NCI-H226 (cell line): ENCODE measurements around the gene WDR75.
"Not testable (repeated sequence)": the region's sequence is repeated elsewhere in the genome, so short reads cannot be mapped to it uniquely, and the experiment has no call there.

Experiments used
- DNase-seq: peaks from one replicate; pipeline ENCODE4 v3.0.0-alpha.2; 2015

Gene WDR75

GRCh38 chr2:189442468-189442867, 1.2 kb downstream of the WDR75 start:
- DNase-seq, result no peak

GRCh38 chr2:189444322-189444721, 3.0 kb downstream of the WDR75 start:
- DNase-seq, result no peak

GRCh38 chr2:189446780-189447179, 5.5 kb downstream of the WDR75 start:
- no peak for DNase-seq

- DNase-seq, result no peak
Observed at GRCh38 chr2:189454009-189454408, 12.7 kb downstream of the WDR75 start.

- DNase-seq, result no peak
Observed at GRCh38 chr2:189465076-189465475, 23.8 kb downstream of the WDR75 start.

- no peak for DNase-seq
Observed at GRCh38 chr2:189465478-189465877, 24.2 kb downstream of the WDR75 start.

GRCh38 chr2:189466046-189466445, 24.8 kb downstream of the WDR75 start:
- no peak for DNase-seq

GRCh38 chr2:189466656-189467055, 25.4 kb downstream of the WDR75 start:
- no peak for DNase-seq

GRCh38 chr2:189467160-189467559, 25.9 kb downstream of the WDR75 start:
- DNase-seq, result no peak

- DNase-seq, result no peak
Observed at GRCh38 chr2:189467593-189467992, 26.3 kb downstream of the WDR75 start.

- DNase-seq, result no peak
Observed at GRCh38 chr2:189474526-189474925, 33.3 kb downstream of the WDR75 start.

GRCh38 chr2:189477756-189478155, 36.5 kb downstream of the WDR75 start:
- no peak for DNase-seq

- not testable (repeated sequence) for DNase-seq
Observed at GRCh38 chr2:189478289-189478688, 37.0 kb downstream of the WDR75 start.

- DNase-seq, result no peak
Observed at GRCh38 chr2:189481071-189481470, 39.8 kb downstream of the WDR75 start.

- DNase-seq, result no peak
Observed at GRCh38 chr2:189483571-189483970, 42.3 kb downstream of the WDR75 start.

- no peak for DNase-seq
Observed at GRCh38 chr2:189483980-189484740, 42.9 kb downstream of the WDR75 start.

GRCh38 chr2:189485146-189485545, 43.9 kb downstream of the WDR75 start:
- DNase-seq, result no peak

- no peak for DNase-seq
Observed at GRCh38 chr2:189486237-189486770, 45.0 kb downstream of the WDR75 start.

- DNase-seq, result no peak
Observed at GRCh38 chr2:189487283-189488007, 46.2 kb downstream of the WDR75 start.

GRCh38 chr2:189488008-189488310, 46.7 kb downstream of the WDR75 start:
- no peak for DNase-seq

- peak; percentile 59 for DNase-seq
Observed at GRCh38 chr2:189492451-189492850, 51.2 kb downstream of the WDR75 start.

- peak; percentile 15 for DNase-seq
Observed at GRCh38 chr2:189498205-189498604, 56.9 kb downstream of the WDR75 start.

GRCh38 chr2:189499137-189499536, 57.9 kb downstream of the WDR75 start:
- no peak for DNase-seq

- DNase-seq, result no peak
Observed at GRCh38 chr2:189500456-189501160, 59.3 kb downstream of the WDR75 start.
